ENCODE results near the gene SORT1. TPM values are rescaled to one million over a fixed set of nuclear protein-coding genes. Genes with fewer than 3 reads are reported as not detected.
"Not testable (repeated sequence)": the region's sequence is repeated elsewhere in the genome, so short reads cannot be mapped to it uniquely, and the experiment has no call there.

The SORT1 gene
- total RNA-seq, 8 experiments from 2014 or later = 6.7 to 52.3 (median 41.4) TPM

DNA sequence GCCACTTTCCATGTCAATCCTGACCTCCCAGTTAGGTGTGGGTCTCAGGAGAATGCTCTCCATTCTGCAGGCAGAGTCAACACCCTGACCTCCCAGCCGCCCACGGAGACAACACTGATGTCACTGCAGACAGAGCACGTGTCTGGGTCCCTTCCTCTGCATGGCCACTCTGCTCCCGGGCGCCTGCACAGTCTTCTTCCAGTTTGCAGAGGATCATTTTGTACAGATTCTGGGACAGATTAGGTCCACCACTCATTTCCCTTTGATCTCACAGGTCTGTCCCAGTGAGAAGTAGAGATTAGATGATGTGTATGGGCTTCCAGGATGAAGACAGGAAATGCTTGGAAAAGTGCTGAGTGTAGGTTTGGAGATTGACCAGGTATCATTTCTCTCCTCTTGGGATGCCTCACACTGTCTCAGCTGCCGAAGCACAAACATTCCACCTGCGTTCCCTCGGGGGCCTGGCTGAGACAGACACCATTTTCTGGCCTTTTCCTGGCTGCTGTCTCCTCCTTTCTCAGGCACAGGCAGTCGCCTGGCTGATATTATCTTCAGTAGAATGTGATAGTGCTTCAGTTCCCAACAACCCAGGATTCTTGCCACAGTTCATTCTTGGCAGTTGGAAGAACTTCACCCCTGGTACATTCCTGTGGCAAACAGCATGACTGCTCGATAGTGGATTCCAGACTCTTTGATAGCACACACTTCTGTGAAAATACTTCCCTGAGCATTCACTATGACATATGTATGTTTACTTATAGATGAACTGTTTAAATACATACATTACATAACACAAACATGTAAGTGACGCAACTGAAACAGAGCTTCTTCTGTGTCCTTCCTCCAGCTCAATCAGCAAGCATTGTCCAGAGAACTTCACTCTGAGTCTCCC, 98.8 kb downstream of the SORT1 start:
- ATAC-seq (replicated peaks in 6 of 8) = peak; percentile 65 to 94 (median 83)
- WGBS, 10 experiments = 8 to 92% (median 72%) methylated on average over 2 to 10 of the region's 11 CpGs; no CpG with 5 or more reads in 2 of the 10 experiments
- Histone ChIP-seq H3K4me1 (replicated peaks in 1 of 2) (peaks cover 16 to 19% of the 10 kb centered on the region in 2 donors), H3K27ac (no peak overlapping the region), H3K4me3 (no peak overlapping the region)
- in situ Hi-C loops (cut with MboI; ENCODE audit: low pct_unique_long_range_greater_than_20kb in 2 of 9, low sequenced_read_pairs in 9 of 9, unreplicated experiment in 9 of 9) = no loop called here

DNA sequence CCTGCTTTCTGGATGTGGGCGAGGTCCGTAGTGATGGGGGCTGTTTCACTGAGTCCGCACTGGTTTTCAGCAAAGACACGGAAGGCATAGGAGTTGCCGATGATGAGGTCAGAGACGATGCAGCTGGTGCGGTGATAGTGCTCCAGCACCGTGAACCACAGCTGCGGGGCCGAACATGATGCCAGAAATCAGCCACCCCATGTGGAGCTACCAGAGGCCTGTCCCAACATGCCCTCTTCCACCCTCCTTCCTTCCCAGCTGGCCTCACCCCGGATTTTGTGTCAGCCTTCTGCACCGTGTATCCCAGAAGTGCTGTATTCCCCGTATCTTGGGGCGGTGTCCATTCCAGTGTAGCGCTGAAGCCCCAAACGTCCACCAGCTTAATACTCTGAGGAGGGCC, 100.9 kb downstream of the SORT1 start:
- in situ Hi-C loops (cut with MboI; ENCODE audit: low pct_unique_long_range_greater_than_20kb in 2 of 9, low sequenced_read_pairs in 9 of 9, unreplicated experiment in 9 of 9) = no loop called here
- 78 to 95% (median 91%) methylated on average over 2 to 12 of the region's 16 CpGs; no CpG with 5 or more reads in 4 of the 10 experiments for WGBS, 10 experiments
- Histone ChIP-seq H3K4me1 (replicated peaks in 1 of 2) (peaks cover 13 to 19% of the 10 kb centered on the region in 2 donors), H3K4me3 (no peak overlapping the region), H3K27ac (no peak overlapping the region)
- no peak for ATAC-seq (replicated peaks in 6 of 8)

- ATAC-seq (replicated peaks in 6 of 8) = no peak
- H3K27ac ChIP-seq = no peak overlapping the region
- in situ Hi-C loops (cut with MboI; ENCODE audit: low pct_unique_long_range_greater_than_20kb in 2 of 9, low sequenced_read_pairs in 9 of 9, unreplicated experiment in 9 of 9) = no loop called here
- WGBS, 10 experiments = 41 to 93% (median 74%) methylated on average over 1 to 12 of the region's 12 CpGs; no CpG with 5 or more reads in 2 of the 10 experiments
- H3K4me1 ChIP-seq (replicated peaks in 1 of 2) = peaks cover 13 to 19% of the 10 kb centered on the region in 2 donors
- H3K4me3 ChIP-seq = no peak overlapping the region
These were observed 101.9 kb downstream of the SORT1 start for GRCh38 chr1:109295712-109296415.

GRCh38 chr1:109294481-109294880, 103.2 kb downstream of the SORT1 start:
- ATAC-seq (replicated peaks in 6 of 8) = no peak
- Histone ChIP-seq H3K4me1 (replicated peaks in 1 of 2) (peaks cover 11 to 14% of the 10 kb centered on the region in 2 donors), H3K4me3 (no peak overlapping the region), H3K27ac (no peak overlapping the region)
- WGBS, 10 experiments = 40 to 100% (median 87%) methylated on average over 1 to 4 of the region's 4 CpGs
- in situ Hi-C loops (cut with MboI; ENCODE audit: low pct_unique_long_range_greater_than_20kb in 2 of 9, low sequenced_read_pairs in 9 of 9, unreplicated experiment in 9 of 9) = no loop called here

GRCh38 chr1:109293026-109293425, 104.7 kb downstream of the SORT1 start:
- in situ Hi-C loops (cut with MboI; ENCODE audit: low pct_unique_long_range_greater_than_20kb in 2 of 9, low sequenced_read_pairs in 9 of 9, unreplicated experiment in 9 of 9) = no loop called here
- Histone ChIP-seq H3K4me3 (no peak overlapping the region), H3K27ac (no peak overlapping the region), H3K4me1 (replicated peaks in 1 of 2) (no peaks in the 10 kb centered on the region)
- 40 to 100% (median 60%) methylated on average over 1 to 2 of the region's 2 CpGs; no CpG with 5 or more reads in 3 of the 10 experiments for whole genome bisulfite sequencing, 10 experiments
- ATAC-seq (replicated peaks in 6 of 8) = no peak

- 17 to 81% (median 65%) methylated on average over 1 to 9 of the region's 9 CpGs for WGBS, 10 experiments
- ATAC-seq (replicated peaks in 6 of 8) = peak in 2 of 8 experiments; percentile 75 to 88
- no peak overlapping the region for H3K27ac ChIP-seq
- in situ Hi-C loops (cut with MboI; ENCODE audit: low pct_unique_long_range_greater_than_20kb in 2 of 9, low sequenced_read_pairs in 9 of 9, unreplicated experiment in 9 of 9) = no loop called here
- H3K4me1 ChIP-seq (replicated peaks in 1 of 2) = no peaks in the 10 kb centered on the region
- H3K4me3 ChIP-seq = no peak overlapping the region
These were observed 105.4 kb downstream of the SORT1 start for GRCh38 chr1:109292364-109292763.

DNA sequence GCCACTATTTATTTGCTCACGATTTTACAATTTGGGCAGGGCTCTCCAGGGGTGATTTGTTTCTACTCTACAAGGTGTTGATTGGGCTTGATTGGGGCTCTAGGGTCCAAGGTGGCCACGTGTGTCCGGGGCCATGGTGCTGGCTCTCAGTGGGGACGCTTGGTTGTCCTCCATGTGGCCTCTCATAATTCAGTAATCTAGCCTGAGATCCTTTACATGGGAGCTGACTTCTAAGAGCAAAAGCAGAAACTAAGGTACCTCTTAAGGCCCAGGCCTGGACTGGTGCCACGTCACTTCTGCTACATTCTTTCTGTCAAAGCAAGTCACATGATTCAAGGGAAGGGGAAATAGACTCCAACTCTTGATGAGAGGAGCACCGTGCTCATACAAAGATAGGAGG, 106.7 kb downstream of the SORT1 start:
- Histone ChIP-seq H3K4me3 (no peak overlapping the region), H3K4me1 (replicated peaks in 1 of 2) (no peaks in the 10 kb centered on the region), H3K27ac (no peak overlapping the region)
- peak in 1 of 8 experiments; percentile 35 for ATAC-seq (replicated peaks in 6 of 8)
- in situ Hi-C loops (cut with MboI; ENCODE audit: low pct_unique_long_range_greater_than_20kb in 2 of 9, low sequenced_read_pairs in 9 of 9, unreplicated experiment in 9 of 9) = no loop called here
- 26 to 100% (median 84%) methylated on average over 1 to 6 of the region's 6 CpGs; no CpG with 5 or more reads in 1 of the 10 experiments for WGBS, 10 experiments

DNA sequence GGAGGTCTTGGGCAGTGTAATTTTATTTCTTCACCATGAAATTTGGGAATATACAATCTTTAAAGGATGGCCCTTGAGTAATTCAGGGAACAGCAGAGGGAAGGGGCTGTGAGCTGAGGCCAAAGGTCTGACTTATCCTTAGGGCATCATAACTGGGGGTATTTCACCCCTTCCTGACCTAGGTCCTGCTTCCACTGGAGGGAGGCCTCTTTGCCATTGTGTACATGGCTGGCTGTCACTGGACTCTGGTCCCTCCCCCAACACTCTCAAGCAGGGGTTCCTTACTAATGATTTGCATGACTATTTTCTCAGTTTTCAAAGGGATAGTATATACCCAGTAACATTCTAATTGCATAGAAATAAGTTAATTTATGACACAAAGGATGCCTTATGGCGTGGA, 107.6 kb downstream of the SORT1 start:
- Histone ChIP-seq H3K4me1 (replicated peaks in 1 of 2) (peaks cover 0 to 6% of the 10 kb centered on the region in 2 donors), H3K4me3 (no peak overlapping the region), H3K27ac (no peak overlapping the region)
- ATAC-seq (replicated peaks in 6 of 8) = no peak
- in situ Hi-C loops (cut with MboI; ENCODE audit: low pct_unique_long_range_greater_than_20kb in 2 of 9, low sequenced_read_pairs in 9 of 9, unreplicated experiment in 9 of 9) = no loop called here
- 63 to 100% (median 96%) methylated on average over 1 of the region's 1 CpG; no CpG with 5 or more reads in 2 of the 10 experiments for WGBS, 10 experiments

DNA sequence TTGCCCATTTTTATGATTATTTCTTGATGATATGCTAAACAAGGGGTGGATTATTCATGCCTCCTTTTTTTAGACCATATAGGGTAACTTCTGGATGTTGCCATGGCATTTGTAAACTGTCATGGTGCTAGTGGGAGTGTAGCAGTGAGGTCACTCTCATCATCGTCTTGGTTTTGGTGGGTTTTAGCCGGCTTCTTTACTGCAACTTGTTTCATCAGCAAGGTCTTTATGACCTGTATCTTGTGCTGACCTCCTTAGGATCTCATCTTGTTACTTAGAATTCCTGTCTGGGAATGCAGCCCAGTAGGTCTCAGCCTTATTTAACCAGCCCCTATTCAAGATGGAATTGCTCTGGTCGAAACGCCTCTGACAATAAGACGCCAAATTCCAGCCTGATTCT, 111.0 kb downstream of the SORT1 start:
- H3K27ac ChIP-seq; H3K4me3 ChIP-seq; in situ Hi-C loops (cut with MboI; ENCODE audit: low pct_unique_long_range_greater_than_20kb in 2 of 9, low sequenced_read_pairs in 9 of 9, unreplicated experiment in 9 of 9): not testable (repeated sequence)
- 66 to 94% (median 88%) methylated on average over 3 to 5 of the region's 5 CpGs; no CpG with 5 or more reads in 1 of the 10 experiments for WGBS, 10 experiments
- ATAC-seq (replicated peaks in 6 of 8) = peak in 1 of 8 experiments; percentile 5
- peaks cover 21 to 26% of the 10 kb centered on the region in 2 donors for H3K4me1 ChIP-seq (replicated peaks in 1 of 2)

- peaks cover 25 to 31% of the 10 kb centered on the region in 2 donors for H3K4me1 ChIP-seq (replicated peaks in 1 of 2)
- in situ Hi-C loops (cut with MboI; ENCODE audit: low pct_unique_long_range_greater_than_20kb in 2 of 9, low sequenced_read_pairs in 9 of 9, unreplicated experiment in 9 of 9) = no loop called here
- peak overlapping the region; percentile 38 to 63 (median 49) for H3K4me3 ChIP-seq
- 27 to 71% (median 62%) methylated on average over 2 to 17 of the region's 17 CpGs for WGBS, 10 experiments
- ATAC-seq (replicated peaks in 6 of 8) = peak in 3 of 8 experiments; percentile 10 to 35 (median 26)
- H3K27ac ChIP-seq = peak overlapping the region; percentile 77 to 84
These were observed 113.7 kb downstream of the SORT1 start for GRCh38 chr1:109283748-109284600.

GRCh38 chr1:109282952-109283747, 114.6 kb downstream of the SORT1 start, which contains the start of gene PSRC1:
Gene PSRC1, minus strand, starts transcription at chr1:109283145.
- ATAC-seq (replicated peaks in 6 of 8) = peak; percentile 81 to 94 (median 93)
- WGBS, 10 experiments = 0 to 19% (median 2%) methylated on average over 1 to 36 of the region's 56 CpGs; no CpG with 5 or more reads in 1 of the 10 experiments
- peak within 1 kb of the TSS; percentile 71 to 77 for H3K27ac ChIP-seq
- peak within 1 kb of the TSS; percentile 38 to 63 (median 49) for H3K4me3 ChIP-seq
- in situ Hi-C loops (cut with MboI; ENCODE audit: low pct_unique_long_range_greater_than_20kb in 2 of 9, low sequenced_read_pairs in 9 of 9, unreplicated experiment in 9 of 9) = no loop called here
- peaks cover 25 to 31% of the 10 kb centered on the region in 2 donors for H3K4me1 ChIP-seq (replicated peaks in 1 of 2)
